NCI-H2227 (cell line): Measurements from ENCODE around the gene RFTN2.
A peak's percentile ranks its signal among the peaks of the same experiment; 100 is the strongest.
"Not testable (repeated sequence)": the region's sequence is repeated elsewhere in the genome, so short reads cannot be mapped to it uniquely, and the experiment has no call there.

Source experiments
- DNase-seq: peaks from one replicate; lab custom pipeline; 2025; ENCODE audit not compliant: unreplicated experiment; lab: John Stamatoyannopoulos, UW

The RFTN2 gene

GRCh38 chr2:197674591-197674990, 796 bp downstream of the RFTN2 start:
- DNase-seq, result no peak

GRCh38 chr2:197674060-197674459, 1.3 kb downstream of the RFTN2 start:
- DNase-seq, result no peak

GRCh38 chr2:197673606-197674005, 1.8 kb downstream of the RFTN2 start:
- no peak for DNase-seq

- DNase-seq, result no peak
Measured at GRCh38 chr2:197673106-197673505, 2.3 kb downstream of the RFTN2 start.

- DNase-seq, result no peak
Measured at GRCh38 chr2:197672371-197672893, 3.0 kb downstream of the RFTN2 start.

GRCh38 chr2:197669077-197669476, 6.3 kb downstream of the RFTN2 start:
- DNase-seq, result no peak

- no peak for DNase-seq
Measured at GRCh38 chr2:197668296-197668695, 7.1 kb downstream of the RFTN2 start.

- no peak for DNase-seq
Measured at GRCh38 chr2:197666277-197666676, 9.1 kb downstream of the RFTN2 start.

GRCh38 chr2:197661626-197662025, 13.8 kb downstream of the RFTN2 start:
- DNase-seq, result no peak

- no peak for DNase-seq
Measured at GRCh38 chr2:197657562-197657961, 17.8 kb downstream of the RFTN2 start.

GRCh38 chr2:197647961-197648690, 27.3 kb downstream of the RFTN2 start:
- DNase-seq, result no peak

GRCh38 chr2:197641666-197642065, 33.7 kb downstream of the RFTN2 start:
- DNase-seq, result no peak

- DNase-seq, result not testable (repeated sequence)
Measured at GRCh38 chr2:197640571-197641122, 34.7 kb downstream of the RFTN2 start.

- no peak for DNase-seq
Measured at GRCh38 chr2:197633109-197633657, 42.2 kb downstream of the RFTN2 start.

- no peak for DNase-seq
Measured at GRCh38 chr2:197628043-197628500, 47.3 kb downstream of the RFTN2 start.

- no peak for DNase-seq
Measured at GRCh38 chr2:197626965-197627625, 48.3 kb downstream of the RFTN2 start.

GRCh38 chr2:197620133-197620532, 55.3 kb downstream of the RFTN2 start:
- no peak for DNase-seq

GRCh38 chr2:197615016-197615652, 60.3 kb downstream of the RFTN2 start:
- no peak for DNase-seq

- DNase-seq, result no peak
Measured at GRCh38 chr2:197614532-197614931, 60.9 kb downstream of the RFTN2 start.

GRCh38 chr2:197613509-197613987, 61.8 kb downstream of the RFTN2 start:
- DNase-seq, result peak; percentile 32

- DNase-seq, result no peak
Measured at GRCh38 chr2:197606180-197606579, 69.2 kb downstream of the RFTN2 start.
